GM13977 (cell line): ENCODE measurements around the gene OPCML.

Experiments used
- DNase-seq: peaks from one replicate; pipeline ENCODE4 v3.0.0; 2012; ENCODE audit warnings: low spot score
- in situ Hi-C: fragments of 300-500 bp; cut with MboI; formaldehyde crosslinking; loops from one replicate; pipeline ENCODE4 v1.12.0; 2022; ENCODE audit warnings: low sequenced_read_pairs, low pct_unique_long_range_greater_than_20kb, mixed read lengths, inconsistent platforms; ENCODE audit not compliant: unreplicated experiment
- TF ChIP-seq, protein P1 (sequence below): IDR thresholded peaks from 2 replicates; pipeline ENCODE4 v1.5.1; 2012; ENCODE audit warnings: mild to moderate bottlenecking, control low read depth; ENCODE audit not compliant: insufficient read depth; ENCODE audit errors: extremely low read depth, missing control alignments

Gene OPCML

GRCh38 chr11:132674151-132674550, 858.1 kb downstream of the OPCML start:
- no peak for DNase-seq
- TF ChIP-seq, protein P1, sequence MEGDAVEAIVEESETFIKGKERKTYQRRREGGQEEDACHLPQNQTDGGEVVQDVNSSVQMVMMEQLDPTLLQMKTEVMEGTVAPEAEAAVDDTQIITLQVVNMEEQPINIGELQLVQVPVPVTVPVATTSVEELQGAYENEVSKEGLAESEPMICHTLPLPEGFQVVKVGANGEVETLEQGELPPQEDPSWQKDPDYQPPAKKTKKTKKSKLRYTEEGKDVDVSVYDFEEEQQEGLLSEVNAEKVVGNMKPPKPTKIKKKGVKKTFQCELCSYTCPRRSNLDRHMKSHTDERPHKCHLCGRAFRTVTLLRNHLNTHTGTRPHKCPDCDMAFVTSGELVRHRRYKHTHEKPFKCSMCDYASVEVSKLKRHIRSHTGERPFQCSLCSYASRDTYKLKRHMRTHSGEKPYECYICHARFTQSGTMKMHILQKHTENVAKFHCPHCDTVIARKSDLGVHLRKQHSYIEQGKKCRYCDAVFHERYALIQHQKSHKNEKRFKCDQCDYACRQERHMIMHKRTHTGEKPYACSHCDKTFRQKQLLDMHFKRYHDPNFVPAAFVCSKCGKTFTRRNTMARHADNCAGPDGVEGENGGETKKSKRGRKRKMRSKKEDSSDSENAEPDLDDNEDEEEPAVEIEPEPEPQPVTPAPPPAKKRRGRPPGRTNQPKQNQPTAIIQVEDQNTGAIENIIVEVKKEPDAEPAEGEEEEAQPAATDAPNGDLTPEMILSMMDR = no peak
- in situ Hi-C loops = no loop called here

DNA sequence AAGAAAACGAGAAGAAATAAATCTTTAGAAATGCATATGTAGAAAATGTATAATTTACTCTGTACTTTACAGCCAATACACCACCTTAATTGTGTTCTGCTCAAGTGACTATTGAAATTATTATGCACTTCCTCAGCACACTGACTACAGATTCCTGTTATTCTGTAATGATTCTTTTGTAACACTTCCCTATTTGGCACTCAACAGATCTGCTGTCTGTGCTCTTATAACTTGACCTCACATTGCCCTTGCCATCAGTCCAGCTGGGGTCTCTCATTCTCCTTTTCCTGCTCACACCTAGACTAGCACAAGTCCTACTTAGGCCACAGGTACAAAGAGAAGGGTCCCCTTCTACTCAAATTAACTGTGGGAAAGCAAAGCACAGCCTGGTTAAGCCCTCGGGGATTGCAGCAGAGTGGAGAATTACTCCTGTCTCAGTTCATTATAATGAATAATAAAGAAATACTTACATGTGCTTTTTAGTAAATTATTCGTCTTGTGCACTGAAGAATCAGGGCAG, 860.4 kb downstream of the OPCML start:
- in situ Hi-C loops = no loop called here
- TF ChIP-seq, protein P1 = no peak
- no peak for DNase-seq

DNA sequence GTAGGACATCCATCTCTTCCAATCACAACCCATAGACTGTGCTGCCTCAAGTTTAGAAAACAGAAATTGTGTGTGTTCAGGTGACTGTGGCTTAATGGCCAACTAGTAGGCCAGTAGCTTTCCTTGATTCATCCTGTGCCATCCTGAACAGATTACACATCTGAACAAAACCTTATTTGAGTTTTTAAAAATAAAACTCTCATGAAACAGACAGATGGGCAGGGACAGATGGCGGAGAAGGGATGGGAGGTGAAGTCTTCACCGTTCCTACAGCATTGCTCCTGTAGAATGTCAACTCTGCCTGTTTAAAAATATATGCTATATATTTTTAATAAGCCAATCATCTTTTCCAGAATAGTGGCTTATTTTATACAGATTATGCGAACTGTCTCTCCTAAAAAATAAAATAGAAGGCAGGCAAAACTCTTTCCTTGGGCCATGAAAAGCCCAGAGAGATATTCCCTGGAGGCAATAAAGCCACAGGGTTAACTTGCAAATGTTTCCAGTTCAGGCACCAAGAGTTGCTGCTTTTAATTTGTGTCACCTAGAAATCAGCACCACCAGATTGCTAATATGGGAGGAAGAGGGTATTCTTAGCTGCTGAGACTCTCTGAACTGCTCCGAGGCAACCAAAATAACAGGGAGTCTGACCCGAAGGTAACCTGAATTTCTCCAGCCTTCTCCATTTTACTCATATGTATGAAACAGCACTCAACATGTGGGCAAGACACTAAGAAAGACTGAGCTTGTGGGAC, 861.2 kb downstream of the OPCML start:
- TF ChIP-seq, protein P1 = no peak
- DNase-seq = no peak
- in situ Hi-C loops = no loop called here

DNA sequence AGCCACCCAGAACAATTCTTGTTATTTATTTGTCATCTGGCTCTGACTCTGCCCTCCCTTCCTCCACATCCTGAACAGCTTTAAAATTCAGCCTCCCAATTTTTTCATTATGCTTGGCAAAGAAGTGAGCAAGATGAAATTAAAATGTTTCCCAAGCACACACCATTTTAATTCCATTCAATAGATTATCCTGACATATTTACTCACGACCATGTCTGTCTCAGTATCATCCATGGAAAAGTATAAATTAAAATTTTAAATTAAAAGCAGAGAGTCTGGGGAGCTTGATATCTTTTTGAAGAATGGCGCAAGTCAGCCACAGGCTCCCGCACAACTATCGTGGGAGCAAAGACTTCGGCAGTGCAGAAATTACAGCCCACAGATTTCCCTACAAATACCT, 862.4 kb downstream of the OPCML start:
- TF ChIP-seq, protein P1 = no peak
- in situ Hi-C loops = no loop called here
- DNase-seq = no peak

- in situ Hi-C loops = no loop called here
- TF ChIP-seq, protein P1 = no peak
- no peak for DNase-seq
Measured at GRCh38 chr11:132665205-132665604, 867.1 kb downstream of the OPCML start.

DNA sequence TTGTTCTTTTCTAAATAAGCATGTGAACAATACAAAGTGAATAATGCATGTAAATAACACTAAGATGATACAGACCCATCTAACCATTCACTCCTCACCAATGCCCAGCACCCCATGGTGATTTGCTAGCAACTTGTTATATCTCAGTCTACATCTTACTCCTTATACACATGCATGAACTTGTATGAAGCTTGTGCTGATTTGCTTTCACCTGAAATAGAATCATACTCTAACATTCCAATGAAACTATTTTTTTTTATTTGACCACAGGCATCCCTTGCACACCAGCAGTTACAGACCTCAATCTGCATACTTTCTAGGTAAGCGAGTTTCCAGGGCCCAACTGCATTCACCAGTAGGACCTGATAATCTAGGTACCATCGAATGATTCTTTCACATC, 873.6 kb downstream of the OPCML start:
- DNase-seq = no peak
- in situ Hi-C loops = no loop called here
- TF ChIP-seq, protein P1 = no peak
